ENCODE results near the gene CLIC5. TPM values are rescaled to one million over a fixed set of nuclear protein-coding genes. Genes with fewer than 3 reads are reported as not detected.

CLIC5 gene
- total and polyA plus RNA-seq, 3 donors from 2014 or later, result 2.7 to 17.1 (median 4.8) TPM

- intact Hi-C loops (cut with DNase I; ENCODE audit: low total_unique reads), result no loop called here
- 86 to 93% methylated on average over 9 of the region's 9 CpGs for WGBS, 2 donors
- Histone ChIP-seq H3K4me3 (no peak overlapping the region), H3K4me1 (no peaks in the 10 kb centered on the region), H3K27ac (no peak overlapping the region), H3K27me3 (no peaks in the 10 kb centered on the region), H3K9me3 (no peaks in the 10 kb centered on the region), H3K36me3 (ENCODE audit: low read depth, missing control alignments) (no peaks in the 10 kb centered on the region)
- no peak for DNase-seq
- TF ChIP-seq, protein P1, sequence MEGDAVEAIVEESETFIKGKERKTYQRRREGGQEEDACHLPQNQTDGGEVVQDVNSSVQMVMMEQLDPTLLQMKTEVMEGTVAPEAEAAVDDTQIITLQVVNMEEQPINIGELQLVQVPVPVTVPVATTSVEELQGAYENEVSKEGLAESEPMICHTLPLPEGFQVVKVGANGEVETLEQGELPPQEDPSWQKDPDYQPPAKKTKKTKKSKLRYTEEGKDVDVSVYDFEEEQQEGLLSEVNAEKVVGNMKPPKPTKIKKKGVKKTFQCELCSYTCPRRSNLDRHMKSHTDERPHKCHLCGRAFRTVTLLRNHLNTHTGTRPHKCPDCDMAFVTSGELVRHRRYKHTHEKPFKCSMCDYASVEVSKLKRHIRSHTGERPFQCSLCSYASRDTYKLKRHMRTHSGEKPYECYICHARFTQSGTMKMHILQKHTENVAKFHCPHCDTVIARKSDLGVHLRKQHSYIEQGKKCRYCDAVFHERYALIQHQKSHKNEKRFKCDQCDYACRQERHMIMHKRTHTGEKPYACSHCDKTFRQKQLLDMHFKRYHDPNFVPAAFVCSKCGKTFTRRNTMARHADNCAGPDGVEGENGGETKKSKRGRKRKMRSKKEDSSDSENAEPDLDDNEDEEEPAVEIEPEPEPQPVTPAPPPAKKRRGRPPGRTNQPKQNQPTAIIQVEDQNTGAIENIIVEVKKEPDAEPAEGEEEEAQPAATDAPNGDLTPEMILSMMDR (IDR thresholded peaks at IDR 0.05), result no peak
- TF ChIP-seq POLR2A (IDR thresholded peaks at IDR 0.05), result no peak
Observed at GRCh38 chr6:45982280-45983036, 33.2 kb downstream of the CLIC5 start.

- intact Hi-C loops (cut with DNase I; ENCODE audit: low total_unique reads), result no loop called here
- Histone ChIP-seq H3K9me3 (no peaks in the 10 kb centered on the region), H3K27ac (no peak overlapping the region), H3K4me1 (no peaks in the 10 kb centered on the region), H3K27me3 (no peaks in the 10 kb centered on the region), H3K36me3 (ENCODE audit: low read depth, missing control alignments) (no peaks in the 10 kb centered on the region), H3K4me3 (no peak overlapping the region)
- TF ChIP-seq, protein P1 (IDR thresholded peaks at IDR 0.05), result no peak
- no peak for TF ChIP-seq POLR2A (IDR thresholded peaks at IDR 0.05)
- DNase-seq, result no peak
- WGBS, 2 donors, result 85 to 86% methylated on average over 3 of the region's 3 CpGs
Observed at GRCh38 chr6:45981046-45981445, 34.6 kb downstream of the CLIC5 start.

GRCh38 chr6:45979311-45979710 is 36.3 kb downstream of the CLIC5 start:
- no peak for TF ChIP-seq POLR2A (IDR thresholded peaks at IDR 0.05)
- TF ChIP-seq, protein P1 (IDR thresholded peaks at IDR 0.05), result no peak
- H3K27me3 ChIP-seq, result no peaks in the 10 kb centered on the region
- no peaks in the 10 kb centered on the region for H3K4me1 ChIP-seq
- intact Hi-C loops (cut with DNase I; ENCODE audit: low total_unique reads), result no loop called here
- H3K4me3 ChIP-seq, result no peak overlapping the region
- no peak for DNase-seq
- H3K9me3 ChIP-seq, result no peaks in the 10 kb centered on the region
- H3K36me3 ChIP-seq (ENCODE audit: low read depth, missing control alignments), result no peaks in the 10 kb centered on the region
- H3K27ac ChIP-seq, result no peak overlapping the region
- WGBS, 2 donors, result 67 to 76% methylated on average over 2 of the region's 2 CpGs

DNA sequence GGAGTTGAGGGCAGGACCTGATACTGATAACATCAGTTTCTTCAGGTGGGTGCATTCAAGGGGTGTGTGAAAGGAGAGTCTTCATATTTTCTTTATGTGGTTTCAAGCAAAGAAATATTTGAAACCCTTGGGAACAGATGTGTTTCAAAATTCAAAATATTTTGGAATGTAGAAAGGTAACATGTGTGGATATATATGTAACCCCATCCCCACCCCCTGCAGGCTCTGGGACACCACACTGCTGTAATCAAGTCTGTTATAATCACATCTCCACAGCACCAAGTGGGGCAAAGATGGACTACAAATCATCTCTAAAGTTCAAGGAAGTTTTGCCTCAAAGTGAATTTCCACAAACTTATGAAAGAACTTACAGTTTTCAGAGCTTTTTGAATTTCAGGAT is 41.1 kb downstream of the CLIC5 start:
- intact Hi-C loops (cut with DNase I; ENCODE audit: low total_unique reads), result no loop called here
- Histone ChIP-seq H3K36me3 (ENCODE audit: low read depth, missing control alignments) (no peaks in the 10 kb centered on the region), H3K4me1 (peaks cover 5% of the 10 kb centered on the region), H3K27me3 (no peaks in the 10 kb centered on the region), H3K4me3 (no peak overlapping the region), H3K9me3 (no peaks in the 10 kb centered on the region), H3K27ac (no peak overlapping the region)
- TF ChIP-seq, protein P1 (IDR thresholded peaks at IDR 0.05), result no peak
- TF ChIP-seq POLR2A (IDR thresholded peaks at IDR 0.05), result no peak
- no peak for DNase-seq

All from testis (tissue), 3 donors.